Measurements from ENCODE around the gene KHK. TPM values are rescaled to one million over a fixed set of nuclear protein-coding genes. Genes with fewer than 3 reads are reported as not detected.

Gene KHK
- polyA plus RNA-seq, 1 donor (not counting 4 experiments of a cell fraction or from before 2014, with no cell fraction given), result 0.21 TPM

DNA sequence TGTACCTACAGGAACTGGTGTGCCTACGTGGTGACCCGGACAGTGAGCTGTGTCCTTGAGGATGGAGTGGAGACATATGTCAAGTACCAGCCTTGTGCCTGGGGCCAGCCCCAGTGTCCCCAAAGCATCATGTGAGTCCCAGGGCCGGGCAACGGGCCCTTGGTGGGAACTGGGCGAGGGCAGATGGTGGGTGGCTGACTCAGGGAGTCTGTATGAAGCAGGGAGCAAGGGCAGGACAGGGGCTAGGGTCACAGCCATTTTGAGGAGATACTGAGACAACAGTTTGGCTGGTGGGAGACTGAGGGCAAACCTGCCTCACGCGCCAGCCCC, 6.5 kb upstream of the KHK start:
- FAIRE-seq (no peak), DNase-seq (ENCODE audit: low read depth, low spot score) (no peak)
- dilution Hi-C loops (cut with MboI; ENCODE audit: extremely low pct_ligation_motif_present, low sequenced_read_pairs), result no loop called here
- H3K36me3 ChIP-seq (ENCODE audit: control insufficient read depth in 2 of 2, extremely low read depth in 1 of 2, insufficient read depth in 2 of 2, low read length in 2 of 2), result no peaks in the 10 kb centered on the region
- TF ChIP-seq EZH2 (IDR thresholded peaks at IDR 0.05; ENCODE audit: low read length), result no peak
- TF ChIP-seq, protein P1, sequence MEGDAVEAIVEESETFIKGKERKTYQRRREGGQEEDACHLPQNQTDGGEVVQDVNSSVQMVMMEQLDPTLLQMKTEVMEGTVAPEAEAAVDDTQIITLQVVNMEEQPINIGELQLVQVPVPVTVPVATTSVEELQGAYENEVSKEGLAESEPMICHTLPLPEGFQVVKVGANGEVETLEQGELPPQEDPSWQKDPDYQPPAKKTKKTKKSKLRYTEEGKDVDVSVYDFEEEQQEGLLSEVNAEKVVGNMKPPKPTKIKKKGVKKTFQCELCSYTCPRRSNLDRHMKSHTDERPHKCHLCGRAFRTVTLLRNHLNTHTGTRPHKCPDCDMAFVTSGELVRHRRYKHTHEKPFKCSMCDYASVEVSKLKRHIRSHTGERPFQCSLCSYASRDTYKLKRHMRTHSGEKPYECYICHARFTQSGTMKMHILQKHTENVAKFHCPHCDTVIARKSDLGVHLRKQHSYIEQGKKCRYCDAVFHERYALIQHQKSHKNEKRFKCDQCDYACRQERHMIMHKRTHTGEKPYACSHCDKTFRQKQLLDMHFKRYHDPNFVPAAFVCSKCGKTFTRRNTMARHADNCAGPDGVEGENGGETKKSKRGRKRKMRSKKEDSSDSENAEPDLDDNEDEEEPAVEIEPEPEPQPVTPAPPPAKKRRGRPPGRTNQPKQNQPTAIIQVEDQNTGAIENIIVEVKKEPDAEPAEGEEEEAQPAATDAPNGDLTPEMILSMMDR (optimal IDR thresholded peaks at IDR 0.05 in 1 of 3, IDR thresholded peaks at IDR 0.05 in 1 of 3, conservative IDR thresholded peaks at IDR 0.05 in 1 of 3; ENCODE audit: extremely low read depth in 1 of 3, insufficient read depth in 2 of 3, low read length in 3 of 3), result no peak
- no peak overlapping the region for H2AFZ ChIP-seq (ENCODE audit: control insufficient read depth, low read length)
- no peaks in the 10 kb centered on the region for H3K9me1 ChIP-seq (ENCODE audit: control insufficient read depth, extremely low read depth, insufficient read depth, low read length)
- no peak overlapping the region for H3K4me2 ChIP-seq (ENCODE audit: control insufficient read depth, extremely low read depth, insufficient read depth, low read depth, low read length)
- no peak overlapping the region for H3K4me3 ChIP-seq (ENCODE audit: control insufficient read depth in 2 of 3, extremely low read depth in 1 of 3, insufficient read depth in 2 of 3, low read depth in 1 of 3, low read length in 3 of 3)
- H3K79me2 ChIP-seq (ENCODE audit: control insufficient read depth, insufficient read depth, low read length), result no peaks in the 10 kb centered on the region
- no peak overlapping the region for H3K9ac ChIP-seq (ENCODE audit: control insufficient read depth, extremely low read depth, insufficient read depth, low read length)
- H3K9me3 ChIP-seq (ENCODE audit: control insufficient read depth, low read depth, low read length), result no peaks in the 10 kb centered on the region
- H3K4me1 ChIP-seq (ENCODE audit: control insufficient read depth, extremely low read depth, insufficient read depth, low read length), result peaks cover 14% of the 10 kb centered on the region
- H3K27me3 ChIP-seq (ENCODE audit: control insufficient read depth, extremely low read depth, insufficient read depth, low read length), result no peaks in the 10 kb centered on the region
- no peak overlapping the region for H3K27ac ChIP-seq (ENCODE audit: control insufficient read depth, insufficient read depth, low read length)
- H4K20me1 ChIP-seq (ENCODE audit: control insufficient read depth, extremely low read depth, insufficient read depth, low read length), result no peaks in the 10 kb centered on the region

DNA sequence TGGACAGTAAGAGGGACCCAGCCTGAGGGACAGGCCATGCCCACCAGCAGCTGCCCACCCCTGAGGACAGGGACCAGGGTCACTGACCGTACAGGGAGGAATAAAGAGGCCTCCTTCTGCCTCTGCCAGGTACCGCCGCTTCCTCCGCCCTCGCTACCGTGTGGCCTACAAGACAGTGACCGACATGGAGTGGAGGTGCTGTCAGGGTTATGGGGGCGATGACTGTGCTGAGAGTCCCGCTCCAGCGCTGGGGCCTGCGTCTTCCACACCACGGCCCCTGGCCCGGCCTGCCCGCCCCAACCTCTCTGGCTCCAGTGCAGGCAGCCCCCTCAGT, 6.0 kb upstream of the KHK start:
- no peak for TF ChIP-seq EZH2 (IDR thresholded peaks at IDR 0.05; ENCODE audit: low read length)
- TF ChIP-seq, protein P1 (optimal IDR thresholded peaks at IDR 0.05 in 1 of 3, IDR thresholded peaks at IDR 0.05 in 1 of 3, conservative IDR thresholded peaks at IDR 0.05 in 1 of 3; ENCODE audit: extremely low read depth in 1 of 3, insufficient read depth in 2 of 3, low read length in 3 of 3), result no peak
- no peaks in the 10 kb centered on the region for H3K9me1 ChIP-seq (ENCODE audit: control insufficient read depth, extremely low read depth, insufficient read depth, low read length)
- no peaks in the 10 kb centered on the region for H4K20me1 ChIP-seq (ENCODE audit: control insufficient read depth, extremely low read depth, insufficient read depth, low read length)
- H3K4me3 ChIP-seq (ENCODE audit: control insufficient read depth in 2 of 3, extremely low read depth in 1 of 3, insufficient read depth in 2 of 3, low read depth in 1 of 3, low read length in 3 of 3), result no peak overlapping the region
- H3K9me3 ChIP-seq (ENCODE audit: control insufficient read depth, low read depth, low read length), result no peaks in the 10 kb centered on the region
- peak overlapping the region; percentile 26 for H2AFZ ChIP-seq (ENCODE audit: control insufficient read depth, low read length)
- no peak overlapping the region for H3K9ac ChIP-seq (ENCODE audit: control insufficient read depth, extremely low read depth, insufficient read depth, low read length)
- H3K79me2 ChIP-seq (ENCODE audit: control insufficient read depth, insufficient read depth, low read length), result no peaks in the 10 kb centered on the region
- no peak overlapping the region for H3K27ac ChIP-seq (ENCODE audit: control insufficient read depth, insufficient read depth, low read length)
- FAIRE-seq (no peak), DNase-seq (ENCODE audit: low read depth, low spot score) (no peak)
- H3K36me3 ChIP-seq (ENCODE audit: control insufficient read depth in 2 of 2, extremely low read depth in 1 of 2, insufficient read depth in 2 of 2, low read length in 2 of 2), result no peaks in the 10 kb centered on the region
- H3K27me3 ChIP-seq (ENCODE audit: control insufficient read depth, extremely low read depth, insufficient read depth, low read length), result no peaks in the 10 kb centered on the region
- no peak overlapping the region for H3K4me2 ChIP-seq (ENCODE audit: control insufficient read depth, extremely low read depth, insufficient read depth, low read depth, low read length)
- H3K4me1 ChIP-seq (ENCODE audit: control insufficient read depth, extremely low read depth, insufficient read depth, low read length), result peaks cover 18% of the 10 kb centered on the region
- dilution Hi-C loops (cut with MboI; ENCODE audit: extremely low pct_ligation_motif_present, low sequenced_read_pairs), result no loop called here

Data from keratinocyte (primary cell).